ENCODE data around the gene HEATR5A.

The HEATR5A gene

DNA sequence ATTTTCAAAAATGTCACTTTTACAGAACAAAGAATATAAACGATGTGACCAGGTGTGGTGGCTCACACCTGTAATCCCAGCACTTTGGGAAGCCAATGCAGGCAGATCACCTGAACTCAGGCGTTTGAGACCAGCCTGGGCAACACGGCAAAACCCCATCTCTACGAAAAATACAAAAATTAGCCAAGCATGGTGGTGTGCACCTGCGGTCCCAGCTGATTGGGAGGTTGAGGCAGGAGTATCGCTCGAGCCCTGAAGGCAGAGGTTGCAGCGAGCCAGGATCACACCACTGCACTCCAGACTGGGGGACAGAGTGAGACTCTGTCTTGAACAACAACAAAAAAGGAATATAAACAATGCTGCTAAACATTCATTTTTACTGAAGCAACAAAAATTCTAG, 15.2 kb downstream of the HEATR5A start:
- Histone ChIP-seq H3K4me1 (ENCODE audit: low read depth, poor library complexity, severe bottlenecking) (no peaks in the 10 kb centered on the region), H3K27ac (no peak overlapping the region), H3K9ac (no peak overlapping the region), H3K4me3 (IDR thresholded peaks at IDR 0.05; ENCODE audit: insufficient read depth, low read depth, low read length) (no peak overlapping the region), H3K4me2 (no peak overlapping the region), H2AFZ (ENCODE audit: low read depth) (no peak overlapping the region), H3K79me2 (ENCODE audit: insufficient read depth, low read depth) (no peaks in the 10 kb centered on the region), H3K36me3 (ENCODE audit: insufficient read depth) (no peaks in the 10 kb centered on the region), H4K20me1 (ENCODE audit: insufficient read depth) (no peaks in the 10 kb centered on the region), H3K27me3 (ENCODE audit: insufficient read depth, low read depth) (no peaks in the 10 kb centered on the region)
- TF ChIP-seq, protein P1, sequence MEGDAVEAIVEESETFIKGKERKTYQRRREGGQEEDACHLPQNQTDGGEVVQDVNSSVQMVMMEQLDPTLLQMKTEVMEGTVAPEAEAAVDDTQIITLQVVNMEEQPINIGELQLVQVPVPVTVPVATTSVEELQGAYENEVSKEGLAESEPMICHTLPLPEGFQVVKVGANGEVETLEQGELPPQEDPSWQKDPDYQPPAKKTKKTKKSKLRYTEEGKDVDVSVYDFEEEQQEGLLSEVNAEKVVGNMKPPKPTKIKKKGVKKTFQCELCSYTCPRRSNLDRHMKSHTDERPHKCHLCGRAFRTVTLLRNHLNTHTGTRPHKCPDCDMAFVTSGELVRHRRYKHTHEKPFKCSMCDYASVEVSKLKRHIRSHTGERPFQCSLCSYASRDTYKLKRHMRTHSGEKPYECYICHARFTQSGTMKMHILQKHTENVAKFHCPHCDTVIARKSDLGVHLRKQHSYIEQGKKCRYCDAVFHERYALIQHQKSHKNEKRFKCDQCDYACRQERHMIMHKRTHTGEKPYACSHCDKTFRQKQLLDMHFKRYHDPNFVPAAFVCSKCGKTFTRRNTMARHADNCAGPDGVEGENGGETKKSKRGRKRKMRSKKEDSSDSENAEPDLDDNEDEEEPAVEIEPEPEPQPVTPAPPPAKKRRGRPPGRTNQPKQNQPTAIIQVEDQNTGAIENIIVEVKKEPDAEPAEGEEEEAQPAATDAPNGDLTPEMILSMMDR (conservative IDR thresholded peaks at IDR 0.05; ENCODE audit: low read depth, low read length) = no peak

DNA sequence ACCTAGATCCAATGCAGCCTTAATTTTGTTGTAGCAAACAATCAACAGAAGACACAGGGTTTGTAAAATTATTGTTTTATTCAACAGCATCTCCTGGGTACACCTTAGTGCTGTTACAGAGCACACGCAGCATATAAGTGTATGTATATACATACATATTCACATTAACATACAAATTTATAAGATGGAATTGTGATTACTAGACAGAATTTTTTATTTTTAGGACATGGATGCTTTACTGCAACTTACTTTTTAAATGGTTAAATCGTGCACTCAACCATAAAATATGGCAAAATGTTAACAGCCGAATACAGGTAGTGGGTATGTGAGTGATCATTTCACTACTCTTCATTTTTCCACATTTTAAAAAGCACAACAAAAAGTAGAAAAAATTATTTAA, 16.6 kb downstream of the HEATR5A start:
- Histone ChIP-seq H3K4me1 (ENCODE audit: low read depth, poor library complexity, severe bottlenecking) (no peaks in the 10 kb centered on the region), H3K4me2 (no peak overlapping the region), H3K27me3 (ENCODE audit: insufficient read depth, low read depth) (no peaks in the 10 kb centered on the region), H2AFZ (ENCODE audit: low read depth) (no peak overlapping the region), H3K4me3 (IDR thresholded peaks at IDR 0.05; ENCODE audit: insufficient read depth, low read depth, low read length) (no peak overlapping the region), H4K20me1 (ENCODE audit: insufficient read depth) (no peaks in the 10 kb centered on the region), H3K27ac (no peak overlapping the region), H3K79me2 (ENCODE audit: insufficient read depth, low read depth) (no peaks in the 10 kb centered on the region), H3K9ac (no peak overlapping the region), H3K36me3 (ENCODE audit: insufficient read depth) (no peaks in the 10 kb centered on the region)
- TF ChIP-seq, protein P1 (conservative IDR thresholded peaks at IDR 0.05; ENCODE audit: low read depth, low read length) = no peak

DNA sequence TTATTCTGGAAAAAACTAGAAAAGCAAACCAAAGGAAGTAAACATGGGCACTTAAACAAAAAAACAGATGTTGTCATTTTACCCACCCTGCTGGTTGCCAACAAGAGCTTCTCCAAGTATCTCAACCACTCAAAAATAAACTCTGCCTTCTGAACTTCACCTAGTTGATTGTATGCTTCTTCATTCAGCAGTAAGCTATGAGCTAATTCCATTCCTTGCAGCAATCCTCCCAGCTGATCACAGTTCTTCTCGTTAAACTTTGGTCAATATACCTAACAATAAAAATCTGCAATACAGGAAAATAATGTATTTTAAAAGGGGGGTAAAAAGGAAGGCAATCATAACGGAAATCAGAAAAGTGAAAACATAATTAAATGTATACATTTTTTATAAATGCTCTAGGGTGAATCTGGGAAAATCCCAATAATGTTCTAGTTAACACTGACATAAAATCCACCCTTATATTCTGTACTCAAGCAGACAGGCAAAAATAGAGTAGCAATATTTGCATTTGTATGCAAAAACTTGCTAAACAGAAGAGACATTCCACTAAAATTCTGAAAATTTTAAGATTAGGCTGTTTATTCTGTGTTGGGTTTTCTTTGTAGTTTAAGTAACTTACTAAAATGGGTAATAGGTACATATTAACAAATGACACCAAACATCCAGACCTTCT, 17.4 kb downstream of the HEATR5A start:
- H3K4me2 ChIP-seq = no peak overlapping the region
- no peaks in the 10 kb centered on the region for H3K79me2 ChIP-seq (ENCODE audit: insufficient read depth, low read depth)
- TF ChIP-seq, protein P1 (conservative IDR thresholded peaks at IDR 0.05; ENCODE audit: low read depth, low read length) = no peak
- no peak overlapping the region for H2AFZ ChIP-seq (ENCODE audit: low read depth)
- no peaks in the 10 kb centered on the region for H4K20me1 ChIP-seq (ENCODE audit: insufficient read depth)
- no peaks in the 10 kb centered on the region for H3K36me3 ChIP-seq (ENCODE audit: insufficient read depth)
- no peak overlapping the region for H3K27ac ChIP-seq
- no peak overlapping the region for H3K4me3 ChIP-seq (IDR thresholded peaks at IDR 0.05; ENCODE audit: insufficient read depth, low read depth, low read length)
- H3K4me1 ChIP-seq (ENCODE audit: low read depth, poor library complexity, severe bottlenecking) = no peaks in the 10 kb centered on the region
- no peak overlapping the region for H3K9ac ChIP-seq
- no peaks in the 10 kb centered on the region for H3K27me3 ChIP-seq (ENCODE audit: insufficient read depth, low read depth)

DNA sequence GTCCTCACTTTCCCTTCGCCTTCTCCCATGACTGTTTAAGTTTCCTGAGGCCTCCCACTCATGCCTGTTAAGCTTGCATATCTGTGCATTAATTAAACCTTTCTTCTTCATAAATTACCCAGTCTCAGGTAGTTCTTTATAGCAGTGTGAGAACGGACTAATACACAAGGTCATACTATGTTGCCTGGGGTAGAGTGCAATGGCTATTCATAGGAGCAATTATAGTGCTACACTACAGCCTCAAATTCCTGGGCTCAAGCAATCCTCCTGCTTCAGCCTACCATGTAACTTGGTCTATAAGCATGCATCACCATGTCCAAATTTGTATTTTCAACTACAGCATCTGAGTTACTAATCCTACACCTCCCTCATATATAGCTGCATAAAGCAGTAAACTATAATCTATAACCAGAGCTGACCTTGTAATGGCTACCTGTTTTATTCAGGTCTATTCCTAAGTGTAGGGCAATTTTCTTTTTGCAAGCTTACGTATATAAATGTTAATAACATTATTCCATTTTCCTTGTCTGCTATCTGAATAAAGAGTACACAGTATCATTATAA, 18.9 kb downstream of the HEATR5A start:
- no peak overlapping the region for H3K9ac ChIP-seq
- H3K79me2 ChIP-seq (ENCODE audit: insufficient read depth, low read depth) = no peaks in the 10 kb centered on the region
- no peaks in the 10 kb centered on the region for H3K4me1 ChIP-seq (ENCODE audit: low read depth, poor library complexity, severe bottlenecking)
- H3K36me3 ChIP-seq (ENCODE audit: insufficient read depth) = no peaks in the 10 kb centered on the region
- H4K20me1 ChIP-seq (ENCODE audit: insufficient read depth) = no peaks in the 10 kb centered on the region
- no peak overlapping the region for H3K27ac ChIP-seq
- no peaks in the 10 kb centered on the region for H3K27me3 ChIP-seq (ENCODE audit: insufficient read depth, low read depth)
- no peak overlapping the region for H3K4me2 ChIP-seq
- no peak overlapping the region for H3K4me3 ChIP-seq (IDR thresholded peaks at IDR 0.05; ENCODE audit: insufficient read depth, low read depth, low read length)
- TF ChIP-seq, protein P1 (conservative IDR thresholded peaks at IDR 0.05; ENCODE audit: low read depth, low read length) = no peak
- H2AFZ ChIP-seq (ENCODE audit: low read depth) = no peak overlapping the region

Data from KMS-11 (cell line).